HG03103 (cell line): ENCODE data around the gene HTRA3.

Experiments
- ATAC-seq: cut with Tn5 transposase; IDR thresholded peaks from one replicate; pipeline ENCODE4 v1.9.1; 2021; ENCODE audit warnings: low read depth; ENCODE audit not compliant: unreplicated experiment

HTRA3 gene

DNA sequence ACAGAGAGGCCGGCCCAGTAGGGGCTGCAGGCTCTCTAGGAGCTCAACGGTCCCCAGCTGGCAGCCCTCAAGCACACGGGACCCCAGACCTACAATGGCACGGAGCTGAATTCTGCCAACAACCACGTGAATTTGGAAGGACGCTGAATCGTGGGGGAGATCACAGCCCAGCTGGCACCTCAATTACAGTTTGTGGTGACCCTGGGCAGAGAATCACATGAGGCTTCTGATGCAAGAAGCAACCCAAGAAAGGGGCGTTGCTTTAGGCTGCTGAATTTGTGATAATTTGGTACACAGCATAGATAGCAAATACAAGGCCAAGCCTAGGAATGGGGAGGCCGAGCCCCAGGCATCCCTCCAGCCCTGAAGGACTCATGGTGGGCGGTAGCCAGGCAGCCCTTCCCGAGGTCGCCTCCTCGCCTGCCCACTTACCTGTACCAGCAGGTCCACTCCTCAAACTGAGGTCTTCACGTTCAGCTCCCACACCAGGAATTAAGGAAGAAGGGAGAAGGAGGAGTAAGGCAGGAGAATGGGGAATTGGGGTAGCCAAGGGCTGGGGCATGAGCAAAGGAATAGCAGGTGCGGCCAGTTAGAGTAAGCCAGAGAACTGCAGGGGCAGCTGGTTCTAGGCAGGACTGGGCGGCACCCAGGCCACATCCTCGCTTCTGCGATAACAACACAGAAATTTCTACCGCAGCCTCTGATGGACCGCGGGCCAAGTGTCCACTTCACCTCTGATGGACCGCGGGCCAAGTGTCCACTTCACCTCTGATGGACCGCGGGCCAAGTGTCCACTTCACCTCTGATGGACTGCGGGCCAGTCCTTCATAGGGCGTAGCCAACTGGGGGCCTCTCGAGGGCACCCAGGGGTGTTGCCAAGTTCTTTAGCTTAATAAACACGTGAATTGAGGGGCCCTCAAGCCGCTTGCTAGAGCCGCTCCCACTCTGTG is 23.4 kb upstream of the HTRA3 start:
- no peak for ATAC-seq

DNA sequence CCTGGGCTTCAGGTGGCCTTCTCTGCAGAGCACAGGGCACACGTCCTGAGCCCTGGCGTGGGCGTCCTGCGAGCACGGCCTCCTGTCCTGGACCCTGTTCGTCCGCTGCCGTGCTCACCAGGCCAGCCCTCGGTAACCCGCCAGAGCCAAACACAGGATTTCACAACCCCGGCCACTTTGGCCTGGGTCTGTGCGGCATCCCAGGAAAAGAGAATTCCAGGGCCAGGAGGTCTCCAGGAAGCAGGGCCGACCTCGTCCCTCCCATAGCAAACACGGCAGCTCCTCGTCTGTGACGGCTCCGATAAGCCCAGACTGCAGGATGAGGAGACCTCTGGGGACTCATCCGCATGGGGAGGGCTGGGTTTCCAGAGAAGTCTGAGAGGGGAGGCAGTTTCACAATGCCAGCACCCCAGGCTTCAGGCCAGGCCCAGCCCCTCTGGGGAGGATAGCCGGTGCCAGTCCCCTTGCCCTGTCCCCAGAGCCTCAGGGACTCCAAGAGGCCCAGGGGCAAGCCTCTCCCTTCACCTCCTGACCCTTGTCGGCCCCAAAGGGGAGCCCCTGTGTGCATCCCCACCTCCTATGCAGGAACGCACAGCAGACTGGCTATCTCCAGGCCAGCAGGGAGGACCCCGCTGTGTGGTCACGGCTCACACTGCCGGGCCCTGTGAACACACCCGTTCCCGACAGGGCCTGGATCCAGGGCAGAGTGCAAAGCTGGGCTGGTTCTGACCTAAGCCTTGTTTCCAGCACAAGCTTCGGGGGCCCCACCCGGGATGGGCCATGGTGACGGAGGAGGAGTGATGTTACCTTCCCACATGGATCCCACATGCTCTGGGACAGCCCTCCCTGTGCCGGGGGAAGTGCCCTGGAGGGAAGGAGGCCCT is 22.3 kb upstream of the HTRA3 start:
- ATAC-seq, result no peak

DNA sequence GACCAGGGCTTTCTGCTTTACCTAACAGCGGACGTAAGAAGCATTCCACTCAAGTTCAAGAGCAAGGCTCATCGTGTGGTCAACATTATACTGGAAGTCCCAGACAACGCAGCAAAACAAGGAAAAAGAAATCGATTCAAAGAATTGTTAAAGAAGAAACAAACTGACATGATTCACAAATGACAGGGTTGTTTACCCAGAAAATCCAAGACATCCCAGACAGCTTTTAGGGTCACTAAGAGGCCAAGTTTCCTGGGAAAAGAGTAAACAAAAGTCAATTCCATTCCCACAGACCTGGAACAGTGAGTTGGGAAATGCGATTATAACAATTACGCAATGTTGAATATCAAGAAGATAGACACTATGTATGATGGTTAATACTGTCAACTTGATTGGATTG is 21.5 kb upstream of the HTRA3 start:
- ATAC-seq, result no peak

DNA sequence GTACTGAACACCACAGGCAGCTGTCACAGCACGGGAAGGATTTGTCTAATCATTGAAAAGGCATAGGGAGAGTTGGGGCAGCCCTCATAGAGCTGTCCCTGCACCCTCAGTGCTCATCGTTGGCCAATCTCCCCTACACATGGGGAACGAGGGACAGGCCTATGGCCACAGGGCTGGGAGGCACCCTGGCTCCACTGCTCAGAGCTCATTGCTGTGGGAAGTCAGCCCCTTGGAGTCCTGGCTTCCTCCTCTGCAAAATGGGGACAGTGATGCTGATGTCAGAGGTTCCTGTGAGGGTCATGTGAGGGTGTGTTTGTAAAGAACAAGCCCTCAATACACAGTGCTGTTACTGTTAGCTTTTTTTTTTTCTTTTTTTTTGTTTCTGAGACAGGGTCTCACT is 19.3 kb upstream of the HTRA3 start:
- no peak for ATAC-seq

DNA sequence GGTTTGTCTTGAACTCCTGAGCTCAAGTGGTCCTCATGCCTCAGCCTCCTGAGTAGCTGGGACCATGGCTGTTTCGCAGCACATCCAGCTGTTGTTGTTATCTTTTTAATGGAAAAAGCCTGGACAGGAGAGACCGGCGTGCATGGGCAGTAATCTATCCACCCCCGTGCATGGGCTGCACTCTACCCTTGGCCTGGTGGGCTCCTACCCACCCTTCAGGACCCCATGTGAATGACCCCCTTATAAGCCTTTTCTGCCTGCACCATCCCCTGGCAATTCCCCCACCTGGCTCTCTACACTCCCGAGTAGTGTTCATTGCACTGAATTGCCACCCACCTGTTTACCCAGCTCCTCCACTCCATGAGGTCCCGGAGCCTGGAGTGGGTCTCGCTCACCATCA is 18.9 kb upstream of the HTRA3 start:
- ATAC-seq, result no peak

DNA sequence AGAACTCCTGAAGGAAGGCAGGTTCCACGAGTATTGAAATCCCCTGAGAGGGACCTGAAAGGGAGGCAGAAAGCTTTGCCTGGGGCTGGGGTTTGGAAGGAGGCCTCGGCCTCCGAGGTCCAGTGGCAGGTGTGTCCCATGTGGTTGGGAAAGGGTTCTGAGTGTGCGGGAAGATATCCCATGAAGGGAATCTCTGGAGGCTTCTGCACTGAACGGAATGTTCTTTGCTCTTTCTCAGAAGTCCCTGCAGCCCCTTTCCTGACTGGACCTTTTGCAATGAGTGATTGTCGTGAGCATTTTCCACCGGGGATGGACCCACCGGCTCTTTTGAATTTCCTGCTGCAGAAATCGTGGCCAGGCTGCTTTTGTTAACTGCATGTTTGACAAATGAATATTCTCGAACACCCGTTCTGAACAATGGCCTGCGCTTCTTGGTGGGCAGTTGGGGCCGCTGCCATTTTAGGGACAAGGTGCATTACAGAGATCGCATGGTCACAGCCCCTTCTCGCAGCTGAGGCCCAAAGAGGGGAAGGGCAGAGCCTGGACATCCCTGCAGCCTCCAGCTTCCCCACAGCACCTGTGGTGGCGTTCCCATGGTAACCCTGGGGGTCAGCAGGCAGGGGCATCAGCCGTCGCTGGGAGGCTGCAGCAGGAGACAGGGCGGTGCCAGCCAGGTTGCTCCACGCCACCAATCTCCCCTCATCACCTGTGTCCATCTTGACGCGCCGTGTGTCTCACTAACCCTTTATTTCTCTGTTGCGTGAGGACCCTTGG is 18.3 kb upstream of the HTRA3 start:
- no peak for ATAC-seq

DNA sequence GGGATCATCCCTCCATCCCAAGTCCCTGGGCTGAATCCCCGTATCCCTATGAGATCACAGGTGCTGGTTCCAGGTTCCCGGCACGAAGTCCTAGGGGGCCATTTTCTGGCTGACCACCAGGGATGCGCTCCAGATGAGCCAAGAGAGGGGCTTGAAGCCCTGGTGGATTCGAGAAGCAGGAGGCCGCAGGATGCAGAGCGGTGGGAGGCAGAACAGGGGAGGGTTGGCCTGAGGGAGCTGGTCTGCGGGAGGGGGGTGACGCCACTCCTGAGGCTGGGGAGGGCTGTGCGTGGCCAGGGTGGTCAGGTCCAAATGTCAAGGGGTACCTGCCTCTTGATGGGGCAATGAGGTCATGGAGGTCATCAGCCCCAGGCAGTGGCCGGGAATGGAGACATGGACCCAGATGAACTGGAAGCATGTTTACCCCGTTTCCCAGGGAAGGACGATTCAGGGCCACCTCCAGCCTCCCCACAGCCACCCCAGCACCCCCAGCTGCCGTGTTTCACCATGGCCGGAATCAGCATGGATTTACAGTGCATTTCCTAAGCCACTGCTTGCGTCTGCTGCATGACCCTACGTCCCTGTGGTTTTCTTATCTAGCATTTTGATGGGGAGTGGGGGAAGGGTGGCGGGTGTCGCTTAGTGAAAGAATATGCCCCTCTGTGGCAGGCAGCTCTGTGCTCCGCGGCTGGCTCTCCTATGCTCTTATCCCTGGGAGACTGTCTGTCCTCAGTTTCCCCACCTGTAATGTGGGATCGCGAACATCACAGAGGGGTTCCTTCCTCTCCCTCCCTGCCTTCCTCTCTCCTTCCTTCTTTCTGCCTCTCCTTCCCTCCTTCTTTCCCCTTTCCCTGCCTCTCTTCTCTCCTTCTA is 17.0 kb upstream of the HTRA3 start:
- ATAC-seq, result no peak

DNA sequence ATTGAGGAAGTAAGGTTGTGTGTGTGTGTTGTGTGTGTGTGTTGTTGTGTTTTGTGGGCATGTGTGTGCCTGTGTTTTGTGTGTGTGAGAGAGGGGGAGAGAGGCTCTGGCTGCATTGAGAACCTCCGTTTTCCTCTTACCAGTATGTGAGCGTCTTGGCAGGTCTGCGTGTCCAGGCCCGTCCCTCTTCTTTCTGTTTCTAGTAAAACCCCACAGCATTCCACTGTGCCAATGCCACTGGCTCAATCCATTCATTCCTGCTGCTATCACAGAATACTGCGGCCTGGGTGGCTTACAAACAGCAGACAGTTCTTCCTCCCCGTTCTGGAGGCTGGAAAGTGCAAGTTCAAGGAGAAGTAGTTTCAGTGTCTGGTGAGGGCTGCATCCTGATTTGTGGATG is 15.5 kb upstream of the HTRA3 start:
- ATAC-seq, result no peak

DNA sequence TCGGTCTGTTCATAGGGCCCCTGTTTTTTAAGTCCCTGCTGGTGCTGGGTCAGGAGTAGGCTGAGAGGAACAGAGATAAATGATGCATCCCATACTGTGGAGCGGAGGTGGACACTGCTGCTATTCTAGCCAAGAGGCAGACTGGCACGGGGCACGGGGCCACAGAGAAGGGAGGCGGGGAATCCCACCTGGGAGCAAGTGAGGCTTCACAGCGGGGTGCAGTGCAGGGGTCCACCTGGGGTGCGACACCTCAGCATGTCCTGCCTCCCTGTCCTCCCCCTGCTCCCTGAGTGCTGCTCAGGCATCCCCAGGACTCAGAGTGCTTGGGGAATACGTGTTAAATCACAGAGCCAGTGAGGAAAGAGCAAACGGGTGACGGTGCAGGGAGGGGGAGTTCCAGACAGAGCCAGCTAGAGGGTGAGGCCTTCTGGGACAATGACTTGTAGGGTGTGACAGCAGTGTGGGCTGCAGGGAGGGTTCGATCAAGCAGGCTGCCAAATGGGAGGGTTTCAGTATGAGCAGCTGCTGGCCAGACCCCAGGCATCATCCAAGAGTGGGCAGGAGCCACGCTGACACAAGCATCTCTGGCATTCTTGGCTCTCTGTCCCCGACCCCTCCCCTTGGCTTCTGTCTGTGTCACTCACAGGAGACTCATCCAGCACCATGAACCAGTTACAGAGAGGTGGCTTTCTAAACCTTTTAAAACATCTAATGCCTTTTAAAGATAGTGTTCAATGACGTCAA is 13.7 kb upstream of the HTRA3 start:
- no peak for ATAC-seq

DNA sequence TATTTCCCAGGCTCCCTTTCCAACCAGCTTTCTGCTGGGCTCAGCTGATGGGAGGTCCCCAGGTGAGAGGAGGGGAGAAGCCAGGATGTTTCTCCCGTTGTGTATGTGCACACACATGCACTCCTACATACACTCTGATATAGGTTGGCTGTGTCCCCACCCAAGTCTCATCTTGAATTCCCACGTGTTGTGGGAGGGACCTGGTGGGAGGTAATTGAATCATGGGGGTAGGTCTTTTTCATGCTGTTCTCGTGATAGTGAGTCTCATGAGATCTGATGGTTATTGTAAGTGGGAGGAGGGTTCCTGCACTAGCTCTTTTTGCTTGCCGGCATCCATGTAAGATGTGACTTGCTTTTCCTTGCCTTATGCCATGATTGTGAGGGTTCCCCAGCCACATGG is 11.7 kb upstream of the HTRA3 start:
- ATAC-seq, result no peak

DNA sequence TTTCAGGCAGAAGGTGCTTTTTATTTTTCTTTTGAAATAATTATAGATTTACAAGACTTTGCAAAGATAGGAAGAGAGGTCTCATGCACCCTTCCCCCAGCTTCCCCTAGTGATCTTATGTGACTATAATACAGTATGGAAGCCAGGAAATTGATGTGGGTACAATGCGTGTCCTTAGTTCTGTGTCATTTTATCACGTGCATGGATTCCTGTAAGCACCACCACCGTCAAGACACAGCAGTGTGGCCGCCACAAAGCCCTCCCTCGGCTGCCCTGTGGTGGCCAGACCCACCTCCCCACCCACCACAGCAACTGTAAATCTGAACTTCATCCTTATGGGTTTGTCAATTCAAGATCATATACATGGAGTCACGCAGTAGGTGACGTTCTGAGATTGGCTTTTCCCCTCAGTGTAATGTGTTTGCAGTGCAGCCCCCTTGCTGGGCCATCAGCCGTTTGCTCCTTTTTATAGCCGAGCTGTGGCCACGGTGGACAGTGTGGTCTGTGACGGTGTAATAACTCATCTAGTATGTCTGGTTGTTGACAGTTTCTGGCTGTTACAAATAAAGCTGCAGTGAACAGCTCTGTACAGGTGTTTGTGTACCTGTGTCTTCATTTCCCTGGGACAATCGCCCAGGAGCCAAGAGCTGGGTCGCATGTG is 10.9 kb upstream of the HTRA3 start:
- no peak for ATAC-seq

DNA sequence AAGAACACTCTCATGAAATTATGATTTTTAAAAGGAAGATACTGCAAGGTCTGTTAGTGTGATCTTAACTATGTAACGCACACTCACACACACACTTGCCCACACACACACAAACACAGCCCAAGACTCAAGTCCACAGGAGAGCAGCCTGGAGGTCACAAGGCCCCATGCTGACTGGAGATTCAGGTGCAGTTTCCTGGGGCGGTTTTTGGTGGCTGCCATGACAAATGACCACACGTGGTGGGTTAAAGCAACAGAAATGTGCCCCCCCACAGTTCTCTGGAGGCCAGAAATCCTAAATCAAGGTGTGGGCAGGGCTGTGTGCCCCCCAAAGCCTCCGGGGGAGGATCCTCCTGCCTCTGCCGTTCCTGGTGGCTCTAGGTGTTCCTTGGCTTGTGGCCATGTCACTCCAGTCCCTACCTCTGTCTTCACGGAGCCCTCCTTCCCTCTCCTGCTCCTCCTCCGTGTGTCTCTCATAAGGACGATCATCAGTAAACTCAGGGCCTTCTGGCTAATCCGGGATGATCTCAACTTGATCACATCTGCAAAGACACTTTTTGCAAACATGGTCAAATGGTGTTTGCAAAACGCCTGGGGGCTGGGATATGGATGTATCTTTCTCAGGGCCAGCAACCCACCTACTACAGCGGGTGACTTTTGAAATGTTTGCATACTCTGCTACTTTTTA is 9.7 kb upstream of the HTRA3 start:
- no peak for ATAC-seq

DNA sequence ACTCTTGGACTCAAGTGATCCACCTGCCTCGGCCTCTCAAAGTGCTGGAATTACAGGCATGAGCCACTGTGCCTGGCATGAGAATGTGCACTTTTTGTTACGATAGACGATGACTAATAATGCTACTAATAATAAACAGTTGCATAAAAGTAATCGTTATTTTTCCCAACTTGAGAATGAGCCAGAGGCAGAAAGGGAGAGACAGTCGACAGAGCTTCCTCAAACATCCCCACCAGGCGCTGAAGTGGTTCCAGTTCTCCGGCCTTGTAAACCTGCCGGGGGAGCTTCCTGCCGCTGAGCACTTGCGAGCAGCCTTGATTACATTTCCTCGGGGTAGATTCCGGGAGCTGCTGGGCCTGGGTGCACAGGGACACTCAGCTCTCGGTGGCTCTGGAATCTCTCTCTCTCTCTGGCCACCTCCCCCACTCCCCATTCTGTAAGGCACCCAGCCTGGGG is 8.9 kb upstream of the HTRA3 start:
- no peak for ATAC-seq

DNA sequence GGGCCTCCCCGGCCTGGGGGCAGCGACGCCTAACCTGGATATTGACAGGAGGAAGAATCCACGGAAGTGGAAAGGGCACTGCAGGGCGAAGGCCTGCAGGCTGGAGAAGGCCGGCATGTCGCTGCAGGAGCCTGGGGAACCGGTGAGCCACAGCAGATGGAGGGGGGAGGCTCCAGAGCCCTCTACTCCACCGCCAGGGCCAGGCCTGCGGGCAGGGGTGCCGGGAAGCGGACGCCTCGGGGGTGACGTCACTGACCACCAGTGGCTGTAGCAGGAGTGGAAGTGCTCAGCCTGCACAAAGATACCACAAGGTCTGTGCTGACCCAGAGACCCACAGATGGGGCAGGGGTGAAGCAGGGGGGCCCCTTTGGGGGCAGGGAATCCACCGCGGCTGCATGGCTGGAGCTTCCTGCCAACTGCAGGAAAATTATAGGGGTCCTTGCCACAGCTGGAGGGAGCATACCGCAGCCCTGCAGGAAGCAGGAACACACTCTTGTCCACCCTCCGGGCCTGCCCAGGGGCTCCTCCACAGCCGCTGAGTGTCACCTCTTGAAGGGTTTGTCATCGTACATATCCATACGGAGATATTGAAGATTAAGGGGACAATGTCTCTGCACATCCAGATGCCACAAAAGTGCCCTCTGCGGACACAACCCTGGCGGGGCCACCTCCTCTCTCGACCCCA is 7.6 kb upstream of the HTRA3 start:
- no peak for ATAC-seq

DNA sequence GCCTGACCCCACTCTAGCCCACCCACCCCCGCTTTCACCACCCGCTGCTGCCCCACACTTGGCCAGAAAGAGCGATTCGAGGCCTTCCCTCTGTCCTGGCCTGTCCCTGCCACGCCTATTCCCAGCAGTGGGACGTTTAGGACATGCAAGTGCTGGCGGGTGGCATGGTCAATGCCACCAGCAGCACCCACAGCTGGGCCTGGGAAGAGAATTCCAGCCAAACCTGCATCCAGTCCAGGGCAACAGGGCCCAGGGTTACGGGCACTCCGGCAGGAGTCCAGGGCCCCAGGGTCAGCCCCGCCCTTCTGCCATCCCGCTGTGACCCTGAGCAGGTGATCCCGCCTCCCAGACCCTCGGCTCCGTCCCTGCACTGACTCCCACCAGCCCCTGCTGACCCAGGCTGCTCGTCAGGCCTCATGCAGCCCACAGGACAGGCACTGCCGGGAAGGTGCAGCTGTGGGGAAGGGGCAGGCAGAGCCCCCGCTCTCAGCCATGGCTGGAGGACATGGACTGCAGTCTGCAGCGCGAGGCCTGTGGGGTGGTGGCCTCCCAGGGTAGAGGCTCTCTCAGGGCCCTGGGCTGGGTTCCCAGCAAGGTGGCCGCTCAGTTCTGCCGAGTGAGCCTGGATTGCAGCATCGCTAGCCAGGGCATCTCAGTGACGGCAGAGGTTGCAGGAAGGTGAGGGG is 6.8 kb upstream of the HTRA3 start:
- no peak for ATAC-seq

DNA sequence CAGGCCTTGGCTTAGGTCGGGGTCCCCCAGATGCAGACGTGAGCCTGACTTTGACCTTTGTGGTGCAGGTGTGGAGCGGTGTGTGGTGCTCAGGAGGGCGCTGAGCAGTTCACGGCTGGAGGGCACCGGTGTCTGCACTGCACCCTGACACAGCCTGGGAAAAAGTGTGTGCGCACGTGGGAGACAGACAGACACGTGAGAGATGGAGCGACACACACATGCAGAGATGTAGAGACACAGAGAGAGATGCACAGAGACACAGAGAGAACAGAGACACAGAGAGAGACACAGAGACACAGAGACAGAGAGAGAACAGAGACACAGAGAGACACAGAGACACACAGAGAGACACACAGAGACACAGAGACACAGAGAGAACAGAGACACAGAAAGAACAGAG is 6.2 kb upstream of the HTRA3 start:
- no peak for ATAC-seq

DNA sequence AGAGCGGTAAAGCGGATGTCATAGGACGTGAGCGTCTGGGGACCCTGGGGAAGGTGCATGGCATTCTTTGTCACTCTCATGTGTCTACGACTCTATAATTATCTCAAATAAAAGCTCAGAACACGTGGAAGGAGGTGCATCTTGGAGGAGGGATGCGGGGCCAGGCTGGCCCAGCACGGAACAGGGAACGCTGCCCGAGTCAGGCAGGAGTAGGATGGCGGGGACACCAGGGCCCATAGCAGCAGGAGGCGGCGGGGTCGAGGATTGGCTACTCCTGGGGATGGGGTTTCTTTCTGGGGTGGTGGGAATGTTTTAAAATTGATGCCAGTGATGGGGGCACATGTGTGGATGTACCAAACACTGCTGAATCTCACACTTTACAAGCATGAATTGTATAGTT is 5.4 kb upstream of the HTRA3 start:
- ATAC-seq, result no peak
